NCI-H446 treated with DMSO at 0.1 percent for 48 hours (cell line): ENCODE data around the gene ZNF182.
"Not testable (repeated sequence)": the region's sequence is repeated elsewhere in the genome, so short reads cannot be mapped to it uniquely, and the experiment has no call there.

ENCODE experiments used
- DNase-seq: peaks from one replicate; lab custom pipeline; 2025; lab: John Stamatoyannopoulos, UW

The ZNF182 gene

GRCh38 chrX:48001260-48001659 is 2.5 kb downstream of the ZNF182 start:
- no peak for DNase-seq

DNA sequence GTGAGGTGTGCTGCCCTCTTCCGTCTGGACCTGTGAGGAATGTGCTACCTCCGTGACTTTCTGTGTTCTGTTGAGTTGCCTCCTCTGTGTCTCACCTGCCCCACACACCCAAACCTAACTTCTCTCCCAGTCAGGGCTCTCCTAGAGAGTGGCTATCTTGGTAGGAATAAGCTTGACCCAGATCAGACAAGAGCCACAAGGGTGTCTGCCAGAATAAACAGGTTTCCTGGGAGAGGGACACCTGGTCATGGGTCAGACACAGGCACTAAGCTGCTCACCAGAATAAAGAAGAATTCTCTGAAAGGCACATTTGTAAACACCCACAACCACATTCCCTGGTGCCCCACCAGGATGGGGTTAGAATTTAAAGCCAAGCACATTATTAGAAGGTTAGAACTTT is 11.1 kb downstream of the ZNF182 start:
- no peak for DNase-seq

- no peak for DNase-seq
Observed at GRCh38 chrX:47992095-47992380, 11.8 kb downstream of the ZNF182 start.

GRCh38 chrX:47991263-47992094 is 12.3 kb downstream of the ZNF182 start:
- no peak for DNase-seq

DNA sequence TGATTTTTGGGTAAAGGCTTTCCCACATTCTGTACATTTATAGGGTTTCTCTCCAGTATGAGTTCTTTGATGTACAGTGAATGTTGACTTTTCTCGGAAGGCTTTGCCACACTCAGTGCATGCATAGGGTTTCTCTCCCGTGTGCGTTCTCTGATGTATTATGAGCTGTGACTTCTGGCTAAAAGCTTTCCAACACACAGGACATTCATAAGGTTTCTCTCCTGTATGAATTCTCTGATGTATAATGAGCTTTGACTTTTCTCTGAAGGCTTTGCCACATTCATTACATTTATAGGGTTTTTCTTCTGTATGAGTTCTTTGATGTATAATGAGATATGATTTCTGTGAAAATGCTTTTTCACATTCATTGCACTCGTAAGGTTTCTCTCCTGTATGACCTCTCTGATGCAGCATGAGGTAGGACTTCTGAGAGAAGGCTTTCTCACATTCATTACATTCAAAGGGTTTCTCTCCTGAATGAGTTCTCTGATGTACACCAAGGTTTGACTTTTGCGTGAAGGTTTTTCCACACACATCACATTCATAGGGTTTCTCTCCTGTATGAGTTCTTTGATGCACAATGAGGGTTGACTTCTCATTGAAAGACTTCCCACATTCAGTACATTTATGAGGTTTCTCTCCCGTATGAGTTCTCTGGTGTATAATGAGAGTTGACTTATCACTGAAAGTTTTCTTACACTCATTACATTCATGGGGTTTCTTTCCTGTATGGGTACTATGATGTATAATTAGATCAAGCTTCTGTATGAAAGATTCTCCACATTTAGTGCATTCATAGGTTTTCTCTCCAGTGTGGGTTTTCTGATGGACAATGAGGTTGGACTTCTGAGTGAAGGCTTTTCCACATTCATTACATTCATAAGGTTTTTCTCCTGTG is 27.3 kb downstream of the ZNF182 start:
- DNase-seq: no peak

GRCh38 chrX:47973235-47973634 is 30.6 kb downstream of the ZNF182 start:
- DNase-seq: no peak

DNA sequence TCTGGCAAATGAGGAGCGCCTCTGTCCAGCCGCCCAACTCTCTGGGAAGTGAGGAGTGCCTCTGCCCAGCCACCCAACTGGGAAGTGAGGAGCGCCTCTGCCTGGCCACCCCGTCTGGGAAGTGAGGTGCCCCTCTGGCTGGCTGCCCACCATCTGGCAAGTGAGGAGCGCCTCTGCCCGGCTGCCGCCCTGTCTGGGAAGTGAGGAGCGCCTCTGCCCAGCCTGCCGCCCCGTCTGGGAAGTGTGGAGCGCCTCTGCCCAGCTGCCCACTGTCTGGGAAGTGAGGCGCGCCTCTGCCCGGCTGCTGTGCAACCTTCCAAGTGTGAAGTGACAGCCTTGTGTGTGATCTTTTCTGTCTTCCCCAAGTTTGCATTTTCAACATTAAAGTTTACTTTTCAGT is 38.3 kb downstream of the ZNF182 start:
- not testable (repeated sequence) for DNase-seq

DNA sequence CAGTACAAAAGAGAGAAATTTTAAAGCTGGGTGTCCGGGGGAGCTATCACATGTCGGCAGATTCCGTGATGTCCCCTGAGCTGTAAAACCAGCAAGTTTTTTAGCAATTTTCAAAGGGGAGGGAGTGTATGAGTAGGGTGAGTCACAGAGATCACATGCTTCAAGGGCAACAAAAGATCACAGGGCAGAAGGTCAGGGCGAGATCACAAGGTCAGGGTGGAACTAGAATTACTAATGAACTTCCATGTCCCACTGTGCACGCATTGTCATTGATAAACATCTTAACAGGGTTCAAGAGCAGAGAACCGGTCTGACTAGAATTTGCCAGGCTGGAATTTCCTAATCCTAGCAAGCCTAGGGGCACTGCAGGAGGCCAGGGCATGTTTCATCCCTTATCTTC is 42.0 kb downstream of the ZNF182 start:
- DNase-seq: not testable (repeated sequence)

GRCh38 chrX:47960406-47960805 is 43.4 kb downstream of the ZNF182 start:
- no peak for DNase-seq

DNA sequence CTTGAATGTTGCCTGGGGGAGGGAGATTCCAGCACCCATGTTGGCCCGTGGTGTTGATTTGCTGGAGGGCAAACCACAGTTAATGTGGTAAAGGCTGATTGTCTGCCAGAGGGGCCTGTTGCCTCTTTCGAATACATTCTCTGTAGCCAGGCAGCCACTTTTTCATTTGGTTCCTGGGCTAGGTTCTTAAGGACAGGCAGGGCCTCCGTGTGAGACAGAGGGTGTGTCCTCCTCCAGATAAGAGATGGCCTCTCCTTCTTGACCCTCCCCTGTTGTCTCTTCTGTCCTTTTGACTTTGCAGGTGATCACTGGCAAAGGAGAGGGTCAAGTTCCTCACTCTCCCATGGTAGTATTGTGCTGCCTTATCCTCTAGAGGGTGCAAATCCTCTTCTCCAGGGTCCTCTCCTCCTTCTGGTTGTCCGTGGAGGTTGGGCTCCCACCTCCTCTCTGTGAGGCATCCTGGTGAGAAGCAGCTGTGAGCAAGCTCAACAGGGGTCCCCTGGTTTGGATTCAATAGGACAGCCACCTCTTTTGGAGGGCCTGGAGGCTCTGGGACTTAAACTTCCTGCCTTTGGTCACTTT is 44.9 kb downstream of the ZNF182 start:
- no peak for DNase-seq

DNA sequence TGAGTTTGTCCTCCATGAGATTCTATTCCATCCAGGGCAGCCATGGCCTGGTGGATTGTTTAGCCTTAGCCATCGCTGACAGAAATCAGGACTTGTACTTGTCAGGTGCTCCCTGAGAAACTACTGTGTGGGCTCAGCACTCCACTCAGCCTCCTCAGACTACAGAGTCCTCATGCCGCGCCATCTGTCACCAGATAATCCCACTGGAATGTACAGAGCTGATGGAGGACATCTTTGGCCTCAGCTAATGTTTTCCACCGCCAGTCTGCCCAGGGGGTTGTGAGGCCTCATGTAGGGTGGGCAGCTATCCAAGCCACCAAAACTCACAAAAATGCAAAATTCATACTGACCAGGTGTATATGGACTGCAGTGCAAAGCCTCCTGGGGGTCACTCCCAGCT is 45.6 kb downstream of the ZNF182 start:
- not testable (repeated sequence) for DNase-seq

GRCh38 chrX:47956016-47956415 is 47.8 kb downstream of the ZNF182 start:
- DNase-seq: no peak

GRCh38 chrX:47955295-47955694 is 48.5 kb downstream of the ZNF182 start:
- DNase-seq: not testable (repeated sequence)

DNA sequence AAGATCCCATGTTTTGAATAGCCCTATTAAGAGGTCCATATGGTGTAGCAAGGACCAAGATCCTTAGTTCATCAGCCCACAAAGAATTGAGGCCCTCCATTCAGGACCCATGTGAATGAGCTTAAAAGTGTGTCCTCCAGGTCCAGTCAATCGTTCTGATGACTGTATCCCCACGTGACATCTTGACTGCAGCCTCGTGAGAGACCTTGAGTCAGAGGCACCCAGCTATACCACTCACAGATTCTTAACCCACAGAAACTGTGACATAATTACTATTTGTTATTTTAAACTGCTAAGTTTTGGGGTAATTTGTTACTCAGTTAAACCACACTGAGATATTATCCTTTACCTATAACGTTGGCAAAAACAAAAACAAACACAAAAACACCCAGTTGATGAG is 62.4 kb downstream of the ZNF182 start:
- DNase-seq: no peak

DNA sequence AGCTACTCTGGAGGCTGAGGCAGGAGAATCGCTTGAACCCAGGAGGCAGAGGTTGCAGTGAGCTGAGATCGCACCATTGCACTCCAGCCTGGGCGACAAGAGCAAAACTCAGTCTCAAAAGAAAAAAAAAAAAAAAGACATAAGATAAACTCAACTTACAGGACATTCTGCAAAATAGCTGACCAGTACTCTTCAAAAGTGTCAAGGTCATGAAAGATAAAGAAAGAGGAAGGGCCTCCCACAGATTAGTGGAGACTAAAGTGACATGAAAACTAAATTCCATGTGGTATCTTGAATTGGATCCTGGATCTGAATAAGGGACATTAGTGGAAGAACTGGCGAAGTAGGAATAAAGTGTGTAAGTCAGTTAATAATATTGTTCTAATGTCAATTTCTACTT is 63.3 kb downstream of the ZNF182 start:
- DNase-seq: no peak

GRCh38 chrX:47936940-47937317 is 66.9 kb downstream of the ZNF182 start:
- no peak for DNase-seq

- DNase-seq: no peak
Observed at GRCh38 chrX:47936224-47936939, 67.4 kb downstream of the ZNF182 start.

DNA sequence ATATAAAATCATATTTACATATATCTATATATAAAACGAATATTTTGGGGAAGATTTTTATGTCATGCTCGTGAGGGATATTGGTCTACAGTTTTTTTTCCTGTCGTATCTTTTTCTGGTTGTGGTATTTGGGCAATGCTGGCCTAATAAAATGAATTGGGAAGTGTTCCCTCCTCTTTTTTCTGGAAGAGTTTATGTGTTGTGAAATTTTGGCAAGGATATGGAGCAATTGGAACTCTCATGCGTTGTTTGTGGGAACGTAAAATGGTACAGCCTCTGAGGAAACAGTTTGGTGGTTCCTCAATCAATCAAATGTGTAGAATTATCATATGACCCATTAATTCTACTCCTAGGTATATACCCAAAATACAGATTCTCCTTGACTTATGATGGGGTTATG is 69.8 kb downstream of the ZNF182 start:
- no peak for DNase-seq

DNA sequence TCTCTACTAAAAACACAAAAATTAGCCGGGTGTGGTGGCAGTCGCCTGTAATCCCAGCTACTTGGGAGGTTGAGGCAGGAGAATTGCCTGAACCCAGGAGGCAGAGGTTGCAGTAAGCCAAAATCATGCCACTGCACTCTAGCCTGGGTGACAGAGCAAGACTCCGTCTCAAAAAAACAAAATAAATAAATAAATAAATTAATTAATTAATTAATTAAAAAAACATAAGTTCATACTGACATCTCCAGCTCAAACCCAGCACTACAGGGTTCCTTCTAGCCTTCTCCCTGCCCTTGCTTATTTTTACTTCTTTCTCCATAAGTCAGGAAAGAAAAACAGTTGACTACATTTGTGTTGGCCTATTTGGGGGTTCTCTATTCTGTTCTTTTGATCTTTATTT is 71.8 kb downstream of the ZNF182 start:
- not testable (repeated sequence) for DNase-seq

GRCh38 chrX:47927212-47927611 is 76.6 kb downstream of the ZNF182 start:
- DNase-seq: no peak
